ENCODE data around the gene GPR31.

DNA sequence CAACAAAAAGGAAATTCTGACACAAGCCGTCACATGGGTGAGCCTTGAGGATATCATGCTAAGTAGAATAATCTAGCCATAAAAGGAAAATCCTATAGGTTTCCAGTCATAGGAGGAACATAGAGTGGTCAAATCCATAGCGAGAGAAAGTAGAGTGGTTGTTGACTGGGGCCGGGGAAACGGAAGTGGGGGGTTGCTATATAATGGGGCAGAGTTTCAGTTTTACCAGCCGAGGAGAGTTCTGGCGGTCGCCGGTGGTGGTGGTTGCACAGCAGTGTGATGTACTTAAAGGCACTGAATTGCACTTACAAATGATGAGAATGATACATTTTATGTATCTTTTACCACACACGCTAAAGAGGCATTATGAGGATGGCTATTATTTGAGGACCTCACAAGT is 4.9 kb downstream of the GPR31 start:
- TF ChIP-seq, protein P1, sequence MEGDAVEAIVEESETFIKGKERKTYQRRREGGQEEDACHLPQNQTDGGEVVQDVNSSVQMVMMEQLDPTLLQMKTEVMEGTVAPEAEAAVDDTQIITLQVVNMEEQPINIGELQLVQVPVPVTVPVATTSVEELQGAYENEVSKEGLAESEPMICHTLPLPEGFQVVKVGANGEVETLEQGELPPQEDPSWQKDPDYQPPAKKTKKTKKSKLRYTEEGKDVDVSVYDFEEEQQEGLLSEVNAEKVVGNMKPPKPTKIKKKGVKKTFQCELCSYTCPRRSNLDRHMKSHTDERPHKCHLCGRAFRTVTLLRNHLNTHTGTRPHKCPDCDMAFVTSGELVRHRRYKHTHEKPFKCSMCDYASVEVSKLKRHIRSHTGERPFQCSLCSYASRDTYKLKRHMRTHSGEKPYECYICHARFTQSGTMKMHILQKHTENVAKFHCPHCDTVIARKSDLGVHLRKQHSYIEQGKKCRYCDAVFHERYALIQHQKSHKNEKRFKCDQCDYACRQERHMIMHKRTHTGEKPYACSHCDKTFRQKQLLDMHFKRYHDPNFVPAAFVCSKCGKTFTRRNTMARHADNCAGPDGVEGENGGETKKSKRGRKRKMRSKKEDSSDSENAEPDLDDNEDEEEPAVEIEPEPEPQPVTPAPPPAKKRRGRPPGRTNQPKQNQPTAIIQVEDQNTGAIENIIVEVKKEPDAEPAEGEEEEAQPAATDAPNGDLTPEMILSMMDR (conservative IDR thresholded peaks at IDR 0.05; ENCODE audit: low read length), result no peak
- no peak for TF ChIP-seq EZH2phosphoT487 (IDR thresholded peaks at IDR 0.05; ENCODE audit: borderline replicate concordance)

Data from Loucy (cell line).